Osteoblast (primary cell): Measurements from ENCODE around the gene LRRC41. TPM values are rescaled to one million over a fixed set of nuclear protein-coding genes. Genes with fewer than 3 reads are reported as not detected.

Experiments
- DNase-seq: peaks from one replicate; pipeline ENCODE4 v3.0.0; 2011; ENCODE audit warnings: low spot score, mixed read lengths; ENCODE audit not compliant: insufficient read length; ENCODE audit errors: missing footprints
- H2AFZ ChIP-seq: 2 replicates; pipeline ENCODE4 v1.6.0; 2011; ENCODE audit warnings: mild to moderate bottlenecking, low read length
- H3K27ac ChIP-seq: 2 replicates; pipeline ENCODE4 v1.5.1; 2011; ENCODE audit warnings: mild to moderate bottlenecking, low read depth, low read length, moderate library complexity
- H3K27me3 ChIP-seq: 2 replicates; pipeline ENCODE4 v1.6.0; 2012; ENCODE audit warnings: mild to moderate bottlenecking, control low read depth, inconsistent platforms, low read length, moderate library complexity; ENCODE audit not compliant: insufficient read depth
- H3K36me3 ChIP-seq: 2 replicates; pipeline ENCODE4 v1.5.1; 2011; ENCODE audit warnings: mild to moderate bottlenecking, low read length, control low read depth, moderate library complexity; ENCODE audit not compliant: insufficient read depth
- H3K4me1 ChIP-seq: 2 replicates; pipeline ENCODE4 v1.5.1; 2011; ENCODE audit warnings: mild to moderate bottlenecking, low read length, control low read depth, moderate library complexity; ENCODE audit not compliant: insufficient read depth
- H3K4me2 ChIP-seq: 2 replicates; pipeline ENCODE4 v1.6.0; 2011; ENCODE audit warnings: mild to moderate bottlenecking, low read length; ENCODE audit not compliant: insufficient read depth
- H3K4me3 ChIP-seq: fragments of 200-600 bp; sonication (generic); 3 replicates; pipeline ENCODE4 v1.5.1; 2012; ENCODE audit warnings: mild to moderate bottlenecking, low read length, inconsistent platforms; ENCODE audit not compliant: insufficient read depth
- H3K79me2 ChIP-seq: 2 replicates; pipeline ENCODE4 v1.6.0; 2012; ENCODE audit warnings: mild to moderate bottlenecking, low read length, control low read depth, inconsistent platforms; ENCODE audit not compliant: insufficient read depth
- H3K9me3 ChIP-seq: 2 replicates; pipeline ENCODE4 v1.5.1; 2011; ENCODE audit warnings: low read depth, low read length, control low read depth
- H4K20me1 ChIP-seq: 2 replicates; pipeline ENCODE4 v1.6.0; 2012; ENCODE audit warnings: mild to moderate bottlenecking, low read length, control low read depth; ENCODE audit not compliant: insufficient read depth
- total RNA-seq: library from RNA; depleted of rRNA; stranded (reverse); fragments of >200 nt; gene quantifications from 2 replicates; pipeline ENCODE4 v1.2.3, GENCODE V29; 2012
- TF ChIP-seq, protein P1 (sequence below): IDR thresholded peaks from 2 replicates; pipeline ENCODE4 v1.5.1; 2011; ENCODE audit warnings: mild to moderate bottlenecking, low read depth, low read length, moderate library complexity; ENCODE audit errors: extremely low read depth

The LRRC41 gene
- 103 and 104 TPM in 2 replicates for total RNA-seq

DNA sequence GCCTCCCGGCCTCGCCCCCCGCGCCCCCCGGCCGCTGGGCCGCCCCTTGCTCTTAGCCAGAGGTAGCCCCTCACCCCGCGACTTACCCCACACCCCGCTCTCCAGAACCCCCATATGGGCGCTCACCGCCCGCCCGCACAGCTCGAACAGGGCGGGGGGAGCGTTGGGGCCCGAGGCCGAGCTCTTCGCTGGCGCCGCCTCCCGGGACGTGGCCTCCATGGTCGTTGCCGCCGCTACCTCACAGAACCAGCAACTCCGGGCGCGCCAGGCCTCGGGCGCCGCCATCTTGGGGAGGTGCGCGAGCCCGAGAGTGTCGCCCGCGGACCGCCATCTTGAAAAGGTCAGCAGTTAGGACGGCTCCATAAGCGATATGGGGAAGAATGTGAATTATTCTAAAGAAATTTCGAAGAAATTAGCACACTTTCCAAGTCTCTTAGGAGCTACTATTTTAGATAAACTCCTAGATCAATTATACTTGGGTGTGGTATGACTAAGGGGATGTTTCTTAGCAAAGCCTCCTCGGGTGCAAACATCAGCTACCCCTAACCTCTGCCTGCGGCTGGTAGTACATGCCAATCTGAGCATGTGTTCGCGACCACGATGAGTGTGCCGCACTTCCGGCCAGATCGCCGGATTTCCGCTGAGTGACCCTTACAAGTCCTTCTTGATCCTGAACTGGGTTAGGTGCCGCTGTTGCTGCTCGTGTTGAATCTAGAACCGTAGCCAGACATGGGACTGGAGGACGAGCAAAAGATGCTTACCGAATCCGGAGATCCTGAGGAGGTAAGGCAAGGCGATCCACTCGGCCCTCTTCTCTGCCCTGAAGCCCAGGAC, at the start of gene LRRC41, which contains the start of gene UQCRH:
Gene LRRC41, minus strand, starts transcription at position 579 of the 834 bp plus-strand sequence. Its CDS starts 294 bp downstream, at position 285.
Gene UQCRH, plus strand, starts transcription at position 661 of the 834 bp plus-strand sequence. Its CDS starts 69 bp downstream, at position 730.
- DNase-seq, result peak; percentile 98
- Histone ChIP-seq H3K79me2 (peaks cover 97% of the 10 kb centered on the region), H4K20me1 (peaks cover 38% of the 10 kb centered on the region)

GRCh38 chr1:46352363-46352762, 48.9 kb upstream of the LRRC41 start:
- no peaks in the 10 kb centered on the region for H3K4me1 ChIP-seq
- TF ChIP-seq, protein P1, sequence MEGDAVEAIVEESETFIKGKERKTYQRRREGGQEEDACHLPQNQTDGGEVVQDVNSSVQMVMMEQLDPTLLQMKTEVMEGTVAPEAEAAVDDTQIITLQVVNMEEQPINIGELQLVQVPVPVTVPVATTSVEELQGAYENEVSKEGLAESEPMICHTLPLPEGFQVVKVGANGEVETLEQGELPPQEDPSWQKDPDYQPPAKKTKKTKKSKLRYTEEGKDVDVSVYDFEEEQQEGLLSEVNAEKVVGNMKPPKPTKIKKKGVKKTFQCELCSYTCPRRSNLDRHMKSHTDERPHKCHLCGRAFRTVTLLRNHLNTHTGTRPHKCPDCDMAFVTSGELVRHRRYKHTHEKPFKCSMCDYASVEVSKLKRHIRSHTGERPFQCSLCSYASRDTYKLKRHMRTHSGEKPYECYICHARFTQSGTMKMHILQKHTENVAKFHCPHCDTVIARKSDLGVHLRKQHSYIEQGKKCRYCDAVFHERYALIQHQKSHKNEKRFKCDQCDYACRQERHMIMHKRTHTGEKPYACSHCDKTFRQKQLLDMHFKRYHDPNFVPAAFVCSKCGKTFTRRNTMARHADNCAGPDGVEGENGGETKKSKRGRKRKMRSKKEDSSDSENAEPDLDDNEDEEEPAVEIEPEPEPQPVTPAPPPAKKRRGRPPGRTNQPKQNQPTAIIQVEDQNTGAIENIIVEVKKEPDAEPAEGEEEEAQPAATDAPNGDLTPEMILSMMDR, result no peak
- H3K79me2 ChIP-seq, result no peaks in the 10 kb centered on the region
- H3K36me3 ChIP-seq, result peaks cover 63% of the 10 kb centered on the region
- no peaks in the 10 kb centered on the region for H4K20me1 ChIP-seq
- H2AFZ ChIP-seq, result no peak overlapping the region
- H3K9me3 ChIP-seq, result no peaks in the 10 kb centered on the region
- DNase-seq, result no peak
- H3K4me2 ChIP-seq, result no peak overlapping the region
- no peak overlapping the region for H3K27ac ChIP-seq
- H3K27me3 ChIP-seq, result no peaks in the 10 kb centered on the region
- H3K4me3 ChIP-seq, result no peak overlapping the region

More for the DNA sequence above, at the start of gene LRRC41, which contains the start of gene UQCRH:
- Histone ChIP-seq H2AFZ (peak within 1 kb of the TSS; percentile 85), H3K4me3 (peak within 1 kb of the TSS; percentile 92), H3K36me3 (no peaks in the 10 kb centered on the region), H3K27ac (peak within 1 kb of the TSS; percentile 94), H3K9me3 (no peaks in the 10 kb centered on the region), H3K4me2 (peak within 1 kb of the TSS; percentile 93), H3K4me1 (peaks cover 27% of the 10 kb centered on the region), H3K27me3 (no peaks in the 10 kb centered on the region)
- TF ChIP-seq, protein P1, result peak; percentile 4

GRCh38 chr1:46345281-46345680, 41.9 kb upstream of the LRRC41 start:
- H2AFZ ChIP-seq, result no peak overlapping the region
- H4K20me1 ChIP-seq, result no peaks in the 10 kb centered on the region
- H3K4me1 ChIP-seq, result peaks cover 14% of the 10 kb centered on the region
- H3K79me2 ChIP-seq, result peaks cover 39% of the 10 kb centered on the region
- no peak overlapping the region for H3K27ac ChIP-seq
- H3K36me3 ChIP-seq, result peaks cover 45% of the 10 kb centered on the region
- no peak for DNase-seq
- no peaks in the 10 kb centered on the region for H3K9me3 ChIP-seq
- no peak overlapping the region for H3K4me2 ChIP-seq
- H3K27me3 ChIP-seq, result no peaks in the 10 kb centered on the region
- H3K4me3 ChIP-seq, result no peak overlapping the region
- TF ChIP-seq, protein P1, result no peak

GRCh38 chr1:46344481-46344880, 41.1 kb upstream of the LRRC41 start:
- no peak overlapping the region for H3K27ac ChIP-seq
- peaks cover 39% of the 10 kb centered on the region for H3K79me2 ChIP-seq
- peaks cover 16% of the 10 kb centered on the region for H3K4me1 ChIP-seq
- DNase-seq, result no peak
- H2AFZ ChIP-seq, result no peak overlapping the region
- H3K4me3 ChIP-seq, result no peak overlapping the region
- TF ChIP-seq, protein P1, result no peak
- H4K20me1 ChIP-seq, result no peaks in the 10 kb centered on the region
- H3K27me3 ChIP-seq, result no peaks in the 10 kb centered on the region
- H3K9me3 ChIP-seq, result no peaks in the 10 kb centered on the region
- H3K4me2 ChIP-seq, result no peak overlapping the region
- H3K36me3 ChIP-seq, result peaks cover 37% of the 10 kb centered on the region
